ENCODE measurements around the gene ABCD1.

The ABCD1 gene

GRCh38 chrX:153793291-153793690, 68.6 kb downstream of the ABCD1 start:
- no peak for DNase-seq (ENCODE audit: low read depth)
